Activated naive CD4-positive, alpha-beta T cell treated with anti-CD3 and anti-CD28 coated beads, Interleukin-2, amount 50 U/mL, for 16 hours (primary cell): Measurements from ENCODE around the gene LIME1.

ENCODE experiments used
- DNase-seq: peaks from one replicate; pipeline ENCODE4 v3.0.0-alpha.2; 2020

Gene LIME1

DNA sequence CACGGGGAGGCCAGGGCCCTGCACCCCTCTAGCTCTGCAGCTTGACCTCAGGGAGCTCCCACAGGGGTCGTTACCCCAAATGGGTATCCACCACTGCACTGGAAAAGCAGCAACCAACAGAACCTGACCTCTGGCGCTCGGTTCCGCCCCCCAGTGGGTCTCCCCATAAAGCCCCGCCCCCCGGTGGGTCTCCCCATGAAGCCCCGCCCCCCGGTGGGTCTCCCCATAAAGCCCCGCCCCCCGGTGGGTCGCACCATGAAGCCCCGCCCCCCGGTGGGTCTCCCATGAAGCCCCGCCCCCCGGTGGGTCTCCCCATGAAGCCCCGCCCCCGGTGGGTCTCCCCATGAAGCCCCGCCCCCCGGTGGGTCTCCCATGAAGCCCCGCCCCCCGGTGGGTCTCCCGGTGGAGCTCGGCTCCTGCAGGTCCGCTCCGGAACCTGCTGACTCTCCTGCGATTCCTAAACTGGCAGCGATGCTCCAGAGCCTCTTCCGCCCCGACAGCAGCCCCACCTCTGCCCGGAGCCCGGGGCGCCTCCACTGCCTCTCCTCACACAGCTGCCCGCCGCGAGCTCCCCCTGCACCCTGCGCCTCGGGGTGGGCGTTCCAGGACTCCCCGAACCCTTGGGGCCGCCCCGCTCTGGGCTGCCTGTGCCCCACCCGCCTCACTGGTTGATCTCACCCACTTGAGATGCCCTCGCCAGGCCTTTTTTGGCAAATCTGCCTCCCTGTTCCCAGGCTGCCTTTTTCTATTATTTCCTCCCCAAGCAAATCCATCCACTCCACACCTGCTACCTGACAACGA lies 15.2 kb downstream of the LIME1 start:
- DNase-seq, result no peak

DNA sequence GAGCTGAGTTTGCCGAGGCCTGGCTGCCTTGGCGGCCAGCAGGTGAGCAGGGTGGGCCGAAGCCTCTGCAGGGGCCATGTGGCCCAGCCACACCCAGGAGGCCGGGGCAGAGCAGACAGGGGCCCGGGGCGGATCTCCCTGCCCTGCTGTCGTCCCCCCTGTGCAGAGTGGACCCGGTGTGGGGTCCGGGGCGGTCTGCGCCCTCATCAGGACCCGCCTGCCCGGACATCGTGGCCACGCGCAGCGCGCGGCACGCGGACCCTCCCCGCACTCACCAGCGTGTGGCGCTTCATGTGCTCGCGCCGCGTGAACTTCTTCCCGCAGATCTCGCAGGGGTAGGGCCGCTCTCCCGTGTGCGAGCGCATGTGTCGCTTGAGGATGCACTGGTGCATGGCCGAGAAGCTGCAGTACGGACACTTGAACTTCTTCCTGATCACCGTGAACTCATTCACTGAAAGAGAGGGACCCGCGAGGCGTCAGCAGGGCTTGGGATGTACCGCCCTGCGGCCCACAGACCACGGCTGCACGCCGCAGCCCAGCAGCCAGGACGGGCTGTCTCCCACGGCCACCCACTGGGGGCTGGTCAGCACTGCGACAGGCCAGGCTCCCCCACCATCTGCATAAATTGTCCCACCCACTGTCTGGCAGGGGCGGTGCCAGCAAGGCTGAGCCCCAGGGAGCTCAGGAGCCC lies 16.1 kb downstream of the LIME1 start:
- no peak for DNase-seq

DNA sequence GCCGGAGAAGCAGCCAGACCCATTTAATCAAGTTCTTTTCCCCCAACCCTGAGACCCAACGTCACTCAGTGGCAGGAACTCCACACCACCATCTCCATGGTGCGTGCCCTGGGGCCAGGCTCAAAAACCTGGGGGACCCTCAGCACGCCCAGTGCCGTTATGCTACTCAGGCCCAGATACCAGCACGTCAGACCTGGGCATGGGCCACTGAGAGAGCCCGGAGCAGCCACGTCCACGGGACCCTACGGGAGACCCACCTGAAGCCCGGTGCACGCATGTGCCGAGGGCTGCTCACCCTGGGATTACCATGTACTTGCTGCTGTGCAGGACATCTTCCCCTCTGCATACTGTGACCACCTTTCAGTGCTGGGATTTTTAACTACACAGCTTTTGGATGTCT lies 16.9 kb downstream of the LIME1 start:
- no peak for DNase-seq

DNA sequence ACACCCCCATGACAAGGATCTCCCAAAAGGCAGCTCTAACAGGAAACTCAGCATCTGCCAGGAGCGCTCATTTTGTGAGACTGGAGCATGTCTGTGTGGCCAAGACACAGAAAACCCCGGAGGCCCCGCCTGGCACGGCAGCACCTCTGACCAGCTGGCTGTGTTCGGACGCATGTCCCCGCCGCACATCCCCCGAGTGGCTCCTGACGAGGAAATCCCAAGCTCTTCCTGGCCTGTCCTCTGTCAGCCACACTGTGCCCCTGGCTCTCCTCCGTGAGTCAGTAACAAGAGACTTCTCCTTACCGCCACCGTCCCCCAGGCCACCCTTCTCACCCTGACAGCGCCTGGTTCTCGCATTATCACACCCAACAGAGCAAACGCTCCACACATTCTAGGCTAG lies 17.5 kb downstream of the LIME1 start:
- DNase-seq, result no peak

DNA sequence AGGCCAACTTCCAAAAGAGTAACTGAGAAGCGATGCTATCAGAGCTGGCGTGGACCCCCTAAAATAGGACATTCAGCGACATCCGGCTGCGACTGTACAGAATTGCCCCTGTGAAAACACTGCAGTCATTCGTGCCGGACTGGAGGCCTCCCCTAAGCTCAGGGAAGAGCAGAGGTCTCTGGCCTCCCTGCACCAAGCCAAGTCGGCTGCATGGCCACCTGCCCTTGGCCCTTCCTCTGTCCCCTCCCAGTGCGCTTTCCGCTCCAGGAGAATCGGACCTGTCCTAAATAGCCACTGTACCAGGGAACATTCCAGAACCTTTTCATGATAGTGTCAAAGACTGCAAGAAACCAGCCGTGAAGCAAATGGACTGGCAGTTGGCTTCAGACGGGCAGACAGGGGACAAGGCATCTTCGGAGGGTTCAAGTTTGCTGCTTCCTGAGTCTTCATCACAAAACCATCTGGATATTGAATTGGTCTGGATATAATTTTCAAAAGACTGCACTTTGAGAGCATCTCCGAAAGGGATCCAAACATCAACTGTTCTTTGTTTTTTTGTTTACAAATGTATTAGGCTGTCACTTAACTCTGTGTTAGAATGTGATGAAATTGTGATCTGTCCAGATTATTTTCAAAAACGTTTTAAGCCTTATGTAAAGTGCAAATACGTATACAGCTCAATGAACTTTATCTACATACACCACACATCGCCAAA lies 19.6 kb downstream of the LIME1 start:
- no peak for DNase-seq

DNA sequence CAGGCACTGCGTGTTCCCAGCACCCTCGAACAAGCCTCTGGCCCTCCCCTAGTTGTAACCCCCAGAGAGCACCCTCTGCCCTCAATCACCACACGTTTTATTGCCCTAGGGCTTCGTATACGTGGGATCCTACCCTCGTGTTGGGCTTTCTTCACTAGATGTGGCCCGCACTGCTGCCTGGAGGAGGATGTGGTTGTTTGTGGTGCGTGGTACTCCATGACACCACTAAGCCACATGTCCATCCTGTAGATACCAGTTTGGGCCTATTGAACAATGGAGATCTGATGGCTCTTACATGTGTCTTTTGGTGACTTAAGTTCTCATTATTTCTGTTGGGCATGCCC lies 20.2 kb downstream of the LIME1 start:
- DNase-seq, result no peak

DNA sequence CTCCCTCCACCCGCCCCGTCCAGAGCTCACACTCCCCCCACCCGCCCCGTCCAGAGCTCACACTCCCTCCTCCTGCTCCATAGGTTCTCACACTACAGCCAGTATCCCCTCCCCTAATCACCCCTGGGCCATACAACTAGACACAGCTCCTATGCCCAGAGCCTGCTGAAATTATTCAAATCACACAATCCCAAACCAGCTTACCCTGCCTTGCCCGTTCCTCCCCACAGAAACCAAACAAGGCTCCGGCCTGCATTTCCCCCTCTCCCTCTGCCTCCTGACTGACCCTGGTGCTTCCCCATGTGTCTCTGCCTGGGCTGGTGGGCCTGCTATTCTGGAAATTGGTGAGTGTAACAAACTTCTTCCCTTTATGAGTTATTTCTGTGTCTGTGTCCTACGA lies 21.7 kb downstream of the LIME1 start:
- no peak for DNase-seq

DNA sequence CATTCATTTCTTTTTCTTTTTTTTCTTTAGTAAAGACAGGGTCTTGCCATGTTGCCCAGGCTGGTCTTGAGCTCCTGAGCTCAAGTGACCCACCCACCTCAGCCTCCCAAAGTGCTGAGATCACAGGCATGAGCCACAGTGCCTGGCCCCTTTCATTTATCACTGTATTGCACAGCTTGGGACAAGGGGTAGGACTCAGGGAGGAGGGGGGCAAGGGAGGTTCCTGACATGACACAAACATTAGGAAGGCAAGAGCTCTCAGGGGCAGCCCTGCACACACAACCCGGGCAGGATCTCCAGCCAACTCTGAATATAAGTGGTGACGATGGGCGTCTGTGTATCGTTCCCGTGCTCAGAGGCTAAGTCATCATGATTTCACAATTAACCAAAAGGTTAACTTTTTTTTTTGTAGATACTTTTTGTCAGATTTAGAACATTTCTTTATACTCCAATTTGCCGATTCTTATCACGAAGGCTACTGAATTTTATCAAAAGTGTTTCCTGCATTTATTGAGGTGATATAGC lies 23.0 kb downstream of the LIME1 start:
- DNase-seq, result no peak

DNA sequence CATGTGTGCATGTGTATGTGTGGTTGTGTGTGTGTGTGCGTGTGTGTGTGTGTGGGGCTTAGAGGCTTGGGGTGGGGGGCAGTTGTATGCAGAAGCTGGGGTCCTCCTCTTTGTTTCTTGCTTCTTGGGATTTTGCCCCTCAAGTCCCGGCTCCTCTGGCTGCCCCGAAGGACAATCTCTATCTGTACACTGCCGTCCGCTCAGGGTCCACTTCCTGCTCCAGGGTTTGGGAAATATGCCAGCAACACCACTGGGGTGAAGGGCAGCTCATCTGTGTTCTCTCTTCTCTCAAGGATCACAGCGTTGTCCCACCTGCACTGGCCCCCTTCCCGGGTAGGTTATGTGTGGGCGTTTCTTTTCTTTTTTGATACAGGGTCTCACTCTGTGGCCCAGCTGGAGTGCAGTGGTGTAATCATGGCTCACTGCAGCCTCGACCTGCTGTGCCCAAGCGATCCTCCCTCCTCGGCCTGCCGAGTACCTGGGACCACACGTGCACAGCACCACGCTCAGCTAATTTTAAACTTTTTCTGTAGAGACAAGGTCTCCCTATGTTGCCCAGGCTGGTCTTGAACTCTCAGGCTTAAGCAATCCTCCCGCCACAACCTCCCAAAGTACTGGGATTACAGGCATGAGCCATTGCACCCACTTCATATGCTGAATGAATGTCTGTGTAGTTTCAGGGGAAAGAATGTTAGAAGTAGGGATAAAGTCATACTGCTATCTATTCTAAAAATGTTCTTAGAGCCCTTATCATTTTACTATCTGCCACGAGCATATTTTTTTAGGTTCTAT lies 28.8 kb downstream of the LIME1 start:
- DNase-seq, result no peak

DNA sequence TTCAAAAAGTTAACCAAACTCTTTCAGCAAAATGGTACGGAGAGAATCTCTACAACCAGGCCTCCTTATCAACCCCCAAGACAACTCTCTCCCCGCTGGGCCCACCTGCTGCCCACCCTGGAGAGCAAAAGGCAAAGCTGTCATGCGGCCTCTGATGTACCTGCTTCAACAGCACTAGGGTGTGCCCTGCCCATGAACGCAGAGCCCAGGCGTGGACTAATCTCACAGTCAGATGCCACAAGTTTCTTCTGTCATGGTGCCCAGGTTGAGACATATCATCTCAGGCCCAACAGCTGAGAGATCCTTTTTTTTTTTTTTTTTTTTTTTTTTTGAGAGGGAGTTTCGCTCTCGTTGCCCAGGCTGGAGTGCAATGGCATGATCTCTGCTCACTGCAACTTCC lies 29.4 kb downstream of the LIME1 start:
- no peak for DNase-seq

DNA sequence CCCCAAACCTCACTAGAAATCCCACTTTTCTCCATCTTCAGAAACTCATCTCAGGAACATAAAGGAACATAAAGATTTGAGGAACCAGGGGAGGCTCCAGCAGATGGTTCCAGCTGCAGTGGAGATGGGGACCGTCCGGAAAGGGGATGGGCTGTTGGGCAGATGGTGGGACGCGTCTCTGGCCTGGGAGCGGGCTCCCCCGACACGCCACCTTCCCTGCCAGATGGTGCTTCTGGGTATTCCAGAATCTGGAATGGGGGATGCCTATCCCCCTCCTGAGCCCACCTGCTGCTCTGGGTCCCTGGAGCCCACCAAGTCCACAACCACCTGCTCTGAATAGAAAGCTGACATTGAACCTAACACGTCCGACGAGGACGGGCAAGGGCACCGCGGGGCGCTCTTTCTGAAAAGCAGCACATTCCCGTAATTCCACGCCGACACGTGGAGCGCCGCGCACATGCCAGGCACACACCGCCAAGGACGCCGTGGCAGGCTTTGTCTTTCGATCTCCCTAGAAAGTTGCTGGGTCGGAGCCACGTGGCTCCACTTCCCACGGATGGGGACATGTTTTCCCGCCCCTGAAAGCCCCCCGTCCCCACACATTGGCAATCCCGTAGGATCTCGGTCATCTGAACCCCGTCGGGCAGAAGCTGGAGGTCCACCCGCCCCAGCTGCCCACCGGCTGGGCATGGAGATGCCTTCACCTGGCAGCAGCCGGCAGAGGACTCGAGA lies 30.4 kb downstream of the LIME1 start:
- no peak for DNase-seq

DNA sequence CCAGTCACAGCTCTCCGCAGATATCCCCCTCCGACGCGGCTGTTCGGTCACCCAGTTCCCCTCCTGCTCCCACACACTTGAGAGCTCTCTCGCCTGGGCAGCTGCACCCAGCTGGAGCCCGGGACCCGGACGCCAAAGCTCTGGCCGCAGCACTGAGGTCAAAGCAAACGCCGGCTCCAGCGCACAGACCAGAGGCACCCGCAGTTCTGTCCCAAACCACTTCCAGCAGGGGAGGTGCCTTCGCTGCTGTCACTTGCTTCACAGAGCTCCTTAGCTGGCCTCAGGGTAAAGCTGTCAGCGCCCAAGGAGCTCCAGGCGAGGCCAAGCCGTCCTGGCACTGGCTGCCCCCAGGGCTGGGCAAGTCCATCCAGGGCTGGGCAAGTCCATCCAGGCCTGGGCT lies 31.0 kb downstream of the LIME1 start:
- no peak for DNase-seq

DNA sequence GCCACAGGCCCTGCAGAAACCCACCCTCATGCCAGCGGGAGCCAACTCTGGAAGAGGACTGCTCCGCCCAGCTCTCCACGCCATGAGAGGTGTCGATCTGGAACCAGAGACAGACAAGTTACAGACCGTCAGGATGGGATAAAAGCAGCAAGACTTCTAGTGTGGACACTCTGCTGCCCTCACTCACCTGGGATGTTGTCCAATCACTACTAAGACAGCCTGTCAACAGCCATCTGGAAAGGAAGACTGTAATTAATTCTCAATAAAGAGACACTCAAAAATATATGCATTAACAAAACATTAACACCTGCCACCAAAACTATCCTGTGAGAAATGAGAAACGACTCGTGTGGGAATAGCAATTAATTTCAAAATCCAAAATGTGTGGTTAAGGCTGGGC lies 31.4 kb downstream of the LIME1 start:
- no peak for DNase-seq

DNA sequence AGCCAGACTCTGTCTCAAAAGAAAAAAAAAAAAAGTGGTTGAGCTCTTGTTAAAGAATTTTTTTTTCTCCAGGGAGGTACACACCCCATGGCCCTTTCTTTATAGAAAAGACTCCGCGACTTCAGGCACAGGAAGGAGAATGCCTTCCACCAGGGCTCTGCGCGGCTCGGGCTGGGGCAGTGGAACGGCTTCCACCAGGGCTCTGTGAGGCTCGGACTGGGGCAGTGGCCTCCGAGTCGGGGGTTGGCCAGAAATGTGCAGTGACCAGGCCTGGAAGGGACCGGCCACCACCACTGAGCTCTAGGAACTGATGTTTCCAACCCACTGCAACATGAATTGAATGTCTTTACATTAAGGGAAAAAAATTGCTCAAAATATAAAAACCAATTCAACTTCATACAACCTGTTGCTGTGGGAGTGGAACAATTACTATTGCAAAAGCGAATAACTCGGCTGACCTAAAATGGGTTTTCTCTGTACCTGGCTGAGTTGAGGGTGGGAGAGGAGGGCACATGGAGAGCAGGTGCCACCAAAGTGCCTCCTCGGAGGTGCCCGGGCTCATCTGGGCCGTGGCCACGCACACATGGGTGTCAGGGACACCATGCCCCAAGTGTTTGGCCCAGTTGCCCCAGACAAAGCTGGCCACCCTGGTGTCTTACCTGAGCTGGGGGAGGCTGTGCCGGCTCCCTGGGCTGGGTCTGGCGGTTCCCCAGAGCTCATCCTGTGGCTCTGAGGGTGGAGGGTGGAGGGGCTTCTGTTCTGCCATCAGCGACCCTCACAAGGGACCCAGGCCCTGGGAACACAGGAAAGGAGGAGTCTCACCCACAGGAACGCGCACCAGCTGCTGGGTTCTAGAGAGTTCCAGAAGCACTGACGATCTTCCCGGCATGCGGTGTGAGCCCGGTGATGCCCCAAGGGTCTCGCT lies 32.4 kb downstream of the LIME1 start:
- DNase-seq, result no peak

DNA sequence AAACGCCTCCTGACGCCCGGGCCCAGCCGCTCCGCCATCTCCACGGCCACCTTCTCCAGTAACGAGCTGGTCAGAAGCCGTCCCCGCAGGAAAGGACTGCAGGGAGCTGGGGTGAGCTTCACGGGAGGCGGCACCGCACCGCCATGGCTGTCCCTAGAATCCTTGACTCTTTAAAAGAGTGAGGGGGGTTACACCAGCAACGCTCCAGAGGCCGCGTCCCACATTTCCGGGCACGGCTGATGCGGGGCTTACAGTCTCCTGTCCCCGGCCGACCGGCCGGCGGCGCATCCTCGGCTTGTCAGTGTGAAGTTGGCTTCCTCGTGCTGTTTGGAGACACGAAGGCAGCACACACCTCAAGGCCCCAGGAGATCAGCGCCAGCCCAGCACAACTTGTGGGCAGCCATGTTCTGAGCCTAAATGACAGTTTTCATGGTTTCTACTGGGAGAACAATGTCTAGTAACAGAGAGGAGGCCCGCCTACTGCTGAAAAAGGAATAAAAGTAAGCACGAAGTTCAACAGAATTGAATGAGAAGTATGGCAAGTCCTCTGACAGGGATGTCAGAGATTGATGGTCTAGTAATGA lies 33.5 kb downstream of the LIME1 start:
- DNase-seq, result no peak

DNA sequence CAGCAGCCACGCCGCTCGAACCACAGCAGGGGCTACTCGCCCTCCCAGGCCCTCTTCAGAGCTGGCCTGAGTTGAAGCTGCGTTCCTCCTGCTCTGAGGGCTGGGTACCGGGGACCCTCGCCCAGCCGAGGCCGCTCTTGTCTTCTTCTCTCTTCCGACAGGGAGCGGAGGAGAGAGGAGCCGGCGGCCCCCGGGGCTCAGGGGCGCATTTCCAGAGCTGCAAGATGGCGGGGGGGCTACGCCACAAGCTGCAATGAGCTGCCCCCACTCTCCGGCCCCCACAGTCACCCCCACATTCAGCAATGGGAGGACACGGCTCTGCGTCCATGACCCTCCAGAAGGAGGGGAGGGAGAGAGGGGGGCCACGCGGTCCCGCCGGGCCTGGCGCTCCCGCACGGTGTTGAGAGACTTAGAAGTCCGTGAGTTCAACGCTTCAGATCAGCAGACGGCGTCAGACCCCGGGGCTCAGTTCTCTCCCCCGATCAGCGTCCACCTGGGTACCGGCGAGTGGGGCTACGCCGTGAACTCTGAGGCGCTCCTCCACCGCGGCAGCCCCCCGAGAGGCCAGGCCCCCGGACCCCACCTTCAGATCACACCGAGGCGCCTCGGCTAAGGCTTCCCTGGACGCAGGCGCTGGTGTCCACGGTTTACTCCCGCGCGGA lies 34.7 kb downstream of the LIME1 start:
- DNase-seq, result no peak

DNA sequence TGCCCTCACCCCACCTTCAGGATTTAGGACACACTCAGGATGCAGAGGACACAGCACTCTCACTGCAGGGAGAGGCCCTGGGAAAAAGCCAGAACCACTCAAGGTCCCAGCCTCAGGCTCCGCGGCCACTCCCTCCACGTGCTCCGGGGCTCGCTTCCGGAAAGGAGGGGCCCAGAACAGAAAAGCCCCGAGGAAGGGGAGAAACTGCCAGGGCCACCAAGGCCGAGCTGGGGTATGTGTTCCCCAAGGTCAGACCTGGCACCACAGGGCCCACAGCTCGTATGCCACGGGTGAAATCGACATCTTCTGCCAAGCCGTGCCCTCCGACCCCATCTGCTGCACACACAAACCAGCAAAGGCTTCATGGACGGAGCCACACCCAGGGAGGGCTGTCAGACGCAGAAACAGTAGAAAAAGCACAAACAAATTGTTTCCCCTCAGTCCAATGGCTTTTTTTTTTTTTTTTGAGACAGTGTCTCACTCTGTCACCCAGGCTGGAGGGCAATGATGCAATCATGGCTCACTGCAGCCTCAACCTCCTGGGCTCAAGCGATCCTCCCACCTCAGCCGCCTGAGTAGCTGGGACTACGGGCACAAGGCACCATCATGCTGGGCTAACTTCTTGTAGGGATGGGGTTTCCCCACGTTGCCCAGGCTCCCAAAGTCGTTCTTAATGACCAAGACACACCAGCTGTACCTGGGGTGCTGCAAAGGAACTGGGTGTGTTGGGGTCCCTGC lies 36.5 kb downstream of the LIME1 start:
- no peak for DNase-seq

DNA sequence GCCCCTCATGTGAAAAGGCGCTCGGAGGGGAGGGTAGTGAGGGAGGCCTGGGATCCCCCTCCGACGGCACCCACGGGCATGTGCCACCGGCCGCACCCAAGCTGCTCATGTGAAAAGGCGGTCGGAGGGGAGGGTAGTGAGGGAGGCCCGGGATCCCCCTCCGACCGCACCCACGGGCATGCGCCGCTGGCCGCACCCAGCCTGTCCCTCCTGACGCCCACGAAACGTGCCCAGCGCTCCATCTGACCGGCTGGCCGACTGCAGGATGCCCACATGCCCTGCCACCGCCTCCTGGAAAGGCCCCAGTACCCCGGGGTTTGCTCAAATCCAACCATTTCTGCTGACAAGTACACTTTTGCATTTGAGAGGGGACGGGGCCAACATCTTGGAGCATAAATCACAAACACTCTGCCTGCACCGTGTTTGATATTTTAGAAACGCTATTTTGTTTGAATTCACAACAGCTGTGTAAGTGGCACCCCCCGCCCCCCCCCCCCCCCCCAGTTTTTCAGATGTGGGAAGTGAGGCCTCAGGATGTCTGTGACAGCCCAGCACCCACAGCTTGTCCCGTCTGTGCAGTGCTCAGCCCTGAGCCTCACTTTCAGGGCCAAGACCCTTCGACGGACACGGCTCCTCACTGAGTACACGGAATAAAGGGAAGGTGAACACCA lies 37.2 kb downstream of the LIME1 start:
- DNase-seq, result no peak

DNA sequence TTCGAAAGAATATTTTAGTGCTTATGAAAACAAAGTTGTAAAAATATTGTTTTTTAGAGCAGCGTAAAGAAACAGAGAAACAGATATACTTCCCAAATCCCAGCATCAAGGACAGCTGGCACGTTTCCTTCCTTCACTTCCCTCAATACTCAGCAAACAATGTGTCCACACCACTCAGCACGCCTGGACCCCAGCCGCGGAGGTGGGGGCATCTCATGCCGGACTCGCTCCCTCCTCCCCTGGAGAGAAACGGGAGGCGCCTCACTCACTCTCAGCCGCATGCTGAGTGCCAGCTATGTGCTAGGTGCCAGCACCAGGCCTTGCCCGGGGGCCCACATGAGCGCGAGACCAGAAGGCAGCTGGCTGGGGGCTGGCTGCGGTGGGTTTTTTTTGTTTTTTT lies 37.8 kb downstream of the LIME1 start:
- DNase-seq, result no peak
